HG03432 (cell line): ENCODE data around the gene AP3B1.

Source experiments
- ATAC-seq: cut with Tn5 transposase; IDR thresholded peaks from one replicate; pipeline ENCODE4 v1.9.1; 2021; ENCODE audit warnings: mild to moderate bottlenecking, moderate library complexity; ENCODE audit not compliant: unreplicated experiment

Gene AP3B1

GRCh38 chr5:78293851-78294247 is 649 bp downstream of the AP3B1 start:
- no peak for ATAC-seq

GRCh38 chr5:78291687-78292086 is 2.8 kb downstream of the AP3B1 start:
- ATAC-seq = no peak

GRCh38 chr5:78289911-78290310 is 4.6 kb downstream of the AP3B1 start:
- no peak for ATAC-seq

- ATAC-seq = no peak
Measured at GRCh38 chr5:78288246-78288645, 6.3 kb downstream of the AP3B1 start.

- ATAC-seq = no peak
Measured at GRCh38 chr5:78287833-78288232, 6.7 kb downstream of the AP3B1 start.

GRCh38 chr5:78287169-78287568 is 7.3 kb downstream of the AP3B1 start:
- no peak for ATAC-seq

GRCh38 chr5:78286290-78286689 is 8.2 kb downstream of the AP3B1 start:
- ATAC-seq = no peak

GRCh38 chr5:78283802-78284201 is 10.7 kb downstream of the AP3B1 start:
- no peak for ATAC-seq

- ATAC-seq = no peak
Measured at GRCh38 chr5:78283105-78283504, 11.4 kb downstream of the AP3B1 start.

GRCh38 chr5:78280261-78280660 is 14.2 kb downstream of the AP3B1 start:
- ATAC-seq = no peak

- no peak for ATAC-seq
Measured at GRCh38 chr5:78279194-78279593, 15.3 kb downstream of the AP3B1 start.

GRCh38 chr5:78277715-78278114 is 16.8 kb downstream of the AP3B1 start:
- no peak for ATAC-seq

- ATAC-seq = no peak
Measured at GRCh38 chr5:78275998-78276543, 18.4 kb downstream of the AP3B1 start.

GRCh38 chr5:78274540-78275197 is 19.8 kb downstream of the AP3B1 start:
- no peak for ATAC-seq

- ATAC-seq = no peak
Measured at GRCh38 chr5:78273436-78273835, 21.1 kb downstream of the AP3B1 start.

GRCh38 chr5:78271766-78272165 is 22.7 kb downstream of the AP3B1 start:
- ATAC-seq = no peak

GRCh38 chr5:78269088-78269703 is 25.3 kb downstream of the AP3B1 start:
- no peak for ATAC-seq

GRCh38 chr5:78268356-78268755 is 26.1 kb downstream of the AP3B1 start:
- ATAC-seq = no peak

- no peak for ATAC-seq
Measured at GRCh38 chr5:78265163-78265562, 29.3 kb downstream of the AP3B1 start.

GRCh38 chr5:78264600-78264999 is 29.9 kb downstream of the AP3B1 start:
- no peak for ATAC-seq

- ATAC-seq = no peak
Measured at GRCh38 chr5:78260771-78261170, 33.7 kb downstream of the AP3B1 start.

GRCh38 chr5:78253201-78253600 is 41.3 kb downstream of the AP3B1 start:
- no peak for ATAC-seq

- no peak for ATAC-seq
Measured at GRCh38 chr5:78252715-78253114, 41.8 kb downstream of the AP3B1 start.
